ENCODE data around the gene MORN3. TPM values are rescaled to one million over a fixed set of nuclear protein-coding genes. Genes with fewer than 3 reads are reported as not detected.

The MORN3 gene
- total RNA-seq, 1 experiment from 2014 or later = 0.72 TPM

GRCh38 chr12:121705514-121705913 lies 36.1 kb upstream of the MORN3 start:
- no peaks in the 10 kb centered on the region for H3K27me3 ChIP-seq (ENCODE audit: control insufficient read depth, insufficient read depth, low read length)
- H3K4me1 ChIP-seq (ENCODE audit: control insufficient read depth, insufficient read depth, low read length) = no peaks in the 10 kb centered on the region
- DNase-seq (ENCODE audit: low read depth, low spot score) = no peak
- intact Hi-C loops (cut with micrococcal nuclease; ENCODE audit: unreplicated experiment) (no loop called here), in situ Hi-C loops (cut with HindIII; ENCODE audit: low pct_unique_long_range_greater_than_20kb, low sequenced_read_pairs) (no loop called here)
- no TSS peak for BruUV-seq (replicated peaks)
- ChIA-PET POLR2A (no interaction called here), CTCF (no interaction called here)
- TF ChIP-seq POLR2AphosphoS5 (IDR thresholded peaks at IDR 0.05; ENCODE audit: low read depth, low read length) (no peak), REST (IDR thresholded peaks at IDR 0.05; ENCODE audit: insufficient read depth in 1 of 2, low read depth in 2 of 2, low read length in 1 of 2) (no peak), TCF7L2 (IDR thresholded peaks at IDR 0.05; ENCODE audit: low read depth, low read length) (no peak), SIN3A (IDR thresholded peaks at IDR 0.05; ENCODE audit: borderline replicate concordance, insufficient read depth, low read depth, low read length) (no peak)
- TF ChIP-seq, protein P1, sequence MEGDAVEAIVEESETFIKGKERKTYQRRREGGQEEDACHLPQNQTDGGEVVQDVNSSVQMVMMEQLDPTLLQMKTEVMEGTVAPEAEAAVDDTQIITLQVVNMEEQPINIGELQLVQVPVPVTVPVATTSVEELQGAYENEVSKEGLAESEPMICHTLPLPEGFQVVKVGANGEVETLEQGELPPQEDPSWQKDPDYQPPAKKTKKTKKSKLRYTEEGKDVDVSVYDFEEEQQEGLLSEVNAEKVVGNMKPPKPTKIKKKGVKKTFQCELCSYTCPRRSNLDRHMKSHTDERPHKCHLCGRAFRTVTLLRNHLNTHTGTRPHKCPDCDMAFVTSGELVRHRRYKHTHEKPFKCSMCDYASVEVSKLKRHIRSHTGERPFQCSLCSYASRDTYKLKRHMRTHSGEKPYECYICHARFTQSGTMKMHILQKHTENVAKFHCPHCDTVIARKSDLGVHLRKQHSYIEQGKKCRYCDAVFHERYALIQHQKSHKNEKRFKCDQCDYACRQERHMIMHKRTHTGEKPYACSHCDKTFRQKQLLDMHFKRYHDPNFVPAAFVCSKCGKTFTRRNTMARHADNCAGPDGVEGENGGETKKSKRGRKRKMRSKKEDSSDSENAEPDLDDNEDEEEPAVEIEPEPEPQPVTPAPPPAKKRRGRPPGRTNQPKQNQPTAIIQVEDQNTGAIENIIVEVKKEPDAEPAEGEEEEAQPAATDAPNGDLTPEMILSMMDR (IDR thresholded peaks at IDR 0.05) = no peak
- no peak overlapping the region for H3K4me3 ChIP-seq (ENCODE audit: low read depth in 2 of 2, low read length in 2 of 2)
- H3K36me3 ChIP-seq (ENCODE audit: control insufficient read depth, insufficient read depth, low read length) = no peaks in the 10 kb centered on the region
- ATAC-seq = no peak
- H3K27ac ChIP-seq (ENCODE audit: low read length) = no peak overlapping the region
- H3K9me3 ChIP-seq (ENCODE audit: control insufficient read depth, insufficient read depth, low read depth, low read length) = no peaks in the 10 kb centered on the region

GRCh38 chr12:121702944-121703343 lies 33.5 kb upstream of the MORN3 start:
- in situ Hi-C loops (cut with HindIII; ENCODE audit: low pct_unique_long_range_greater_than_20kb, low sequenced_read_pairs) = no loop called here
- no peaks in the 10 kb centered on the region for H3K9me3 ChIP-seq (ENCODE audit: control insufficient read depth, insufficient read depth, low read depth, low read length)
- no peaks in the 10 kb centered on the region for H3K36me3 ChIP-seq (ENCODE audit: control insufficient read depth, insufficient read depth, low read length)
- POLR2A ChIA-PET = no interaction called here
- TF ChIP-seq TCF7L2 (IDR thresholded peaks at IDR 0.05; ENCODE audit: low read depth, low read length) = no peak
- TF ChIP-seq, protein P1 (IDR thresholded peaks at IDR 0.05) = no peak
- TF ChIP-seq REST (IDR thresholded peaks at IDR 0.05; ENCODE audit: insufficient read depth in 1 of 2, low read depth in 2 of 2, low read length in 1 of 2) = no peak
- TF ChIP-seq POLR2AphosphoS5 (IDR thresholded peaks at IDR 0.05; ENCODE audit: low read depth, low read length) = no peak
- no peak for TF ChIP-seq SIN3A (IDR thresholded peaks at IDR 0.05; ENCODE audit: borderline replicate concordance, insufficient read depth, low read depth, low read length)
- no peaks in the 10 kb centered on the region for H3K27me3 ChIP-seq (ENCODE audit: control insufficient read depth, insufficient read depth, low read length)
- CTCF ChIA-PET = no interaction called here
- no peak overlapping the region for H3K4me3 ChIP-seq (ENCODE audit: low read depth in 2 of 2, low read length in 2 of 2)
- intact Hi-C loops (cut with micrococcal nuclease; ENCODE audit: unreplicated experiment) = no loop called here
- no peak overlapping the region for H3K27ac ChIP-seq (ENCODE audit: low read length)
- ATAC-seq (no peak), DNase-seq (ENCODE audit: low read depth, low spot score) (no peak)
- no peaks in the 10 kb centered on the region for H3K4me1 ChIP-seq (ENCODE audit: control insufficient read depth, insufficient read depth, low read length)
- no TSS peak for BruUV-seq (replicated peaks)

Measured in Panc1 (cell line).